Endometrial microvascular endothelial cells (primary cell): ENCODE measurements around the gene LACTBL1. TPM values are rescaled to one million over a fixed set of nuclear protein-coding genes. Genes with fewer than 3 reads are reported as not detected.
"Not testable (repeated sequence)": the region's sequence is repeated elsewhere in the genome, so short reads cannot be mapped to it uniquely, and the experiment has no call there.

Source experiments
- in situ Hi-C: cut with HindIII; loops from 2 replicates; pipeline ENCODE4 v1.10.0; 2017; ENCODE audit warnings: low sequenced_read_pairs, low pct_unique_long_range_greater_than_20kb; ENCODE audit errors: inconsistent ontology term
- total RNA-seq: library from RNA; depleted of rRNA; stranded (reverse); fragments of >200 nt; gene quantifications from one replicate; pipeline ENCODE4 v1.2.3, GENCODE V29; 2015; ENCODE audit errors: inconsistent ontology term

The LACTBL1 gene
- total RNA-seq = not detected

- in situ Hi-C loops = no loop called here
These were observed at the start of gene LACTBL1 for GRCh38 chr1:22972760-22973159. Gene LACTBL1 (minus strand): TSS chr1:22972866. CDS start chr1:22972316, 550 bp downstream.

GRCh38 chr1:23021834-23022233 lies 49.2 kb upstream of the LACTBL1 start:
- in situ Hi-C loops = no loop called here

- in situ Hi-C loops = no loop called here
These were observed 48.2 kb upstream of the LACTBL1 start for GRCh38 chr1:23020706-23021405.

- in situ Hi-C loops = no loop called here
These were observed 47.4 kb upstream of the LACTBL1 start for GRCh38 chr1:23019863-23020625.

- in situ Hi-C loops = no loop called here
These were observed 46.6 kb upstream of the LACTBL1 start, which contains the start of gene KDM1A for GRCh38 chr1:23019094-23019862. Gene KDM1A (plus strand): TSS chr1:23019468. CDS start chr1:23019597, 129 bp downstream.

GRCh38 chr1:23018661-23019093 lies 46.0 kb upstream of the LACTBL1 start:
- in situ Hi-C loops = no loop called here

GRCh38 chr1:23013657-23014056 lies 41.0 kb upstream of the LACTBL1 start:
- in situ Hi-C loops = no loop called here

- in situ Hi-C loops = not testable (repeated sequence)
These were observed 37.4 kb upstream of the LACTBL1 start for GRCh38 chr1:23010025-23010424.

GRCh38 chr1:23008901-23009300 lies 36.2 kb upstream of the LACTBL1 start:
- in situ Hi-C loops = no loop called here

- in situ Hi-C loops = no loop called here
These were observed 34.4 kb upstream of the LACTBL1 start for GRCh38 chr1:23007106-23007505.

GRCh38 chr1:23004769-23005168 lies 32.1 kb upstream of the LACTBL1 start:
- in situ Hi-C loops = not testable (repeated sequence)

GRCh38 chr1:23004112-23004511 lies 31.4 kb upstream of the LACTBL1 start:
- in situ Hi-C loops = no loop called here

- in situ Hi-C loops = not testable (repeated sequence)
These were observed 29.6 kb upstream of the LACTBL1 start for GRCh38 chr1:23002218-23002617.

- in situ Hi-C loops = not testable (repeated sequence)
These were observed 27.5 kb upstream of the LACTBL1 start for GRCh38 chr1:23000133-23000532.

GRCh38 chr1:22997528-22997927 lies 24.9 kb upstream of the LACTBL1 start:
- in situ Hi-C loops = not testable (repeated sequence)

GRCh38 chr1:22995774-22996173 lies 23.1 kb upstream of the LACTBL1 start:
- in situ Hi-C loops = no loop called here

- in situ Hi-C loops = not testable (repeated sequence)
These were observed 20.6 kb upstream of the LACTBL1 start for GRCh38 chr1:22993220-22993795.

- in situ Hi-C loops = not testable (repeated sequence)
These were observed 19.7 kb upstream of the LACTBL1 start for GRCh38 chr1:22992384-22992783.

- in situ Hi-C loops = no loop called here
These were observed 11.3 kb upstream of the LACTBL1 start for GRCh38 chr1:22983944-22984343.
